ENCODE results near the gene ANKAR.

DNA sequence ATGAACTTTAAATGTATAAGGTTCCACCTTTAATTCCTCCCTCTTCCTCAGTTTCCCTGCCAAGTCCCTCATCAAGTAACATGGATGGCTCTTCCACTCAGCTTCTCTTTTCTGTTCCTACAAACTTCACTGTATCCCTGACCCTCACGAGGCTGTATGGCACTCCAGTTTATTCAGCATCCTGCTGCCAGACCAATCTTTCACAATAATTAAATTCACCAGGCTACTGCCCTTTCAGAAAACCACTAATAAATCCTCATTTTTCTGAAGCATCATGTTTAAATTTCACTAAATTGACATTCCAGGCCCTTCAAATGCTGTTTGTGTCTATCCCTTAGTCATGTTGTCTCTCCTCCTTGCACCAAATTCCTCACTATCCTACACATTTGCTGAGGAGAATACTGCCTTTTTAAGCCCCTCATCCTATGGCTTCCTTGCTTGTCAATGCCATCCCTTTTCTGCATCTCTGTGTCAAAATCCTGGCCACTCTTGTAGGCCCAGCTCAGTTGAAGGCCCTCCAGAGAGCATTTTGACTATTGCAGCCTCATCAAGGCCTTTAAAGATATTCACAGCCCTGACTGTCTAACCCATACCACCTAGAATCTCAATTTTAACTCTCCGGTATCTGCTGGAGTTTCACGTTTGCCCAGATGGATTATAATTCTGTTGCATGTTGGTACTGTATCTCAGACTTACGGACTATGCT is 36.0 kb upstream of the ANKAR start:
- TF ChIP-seq, protein P1, sequence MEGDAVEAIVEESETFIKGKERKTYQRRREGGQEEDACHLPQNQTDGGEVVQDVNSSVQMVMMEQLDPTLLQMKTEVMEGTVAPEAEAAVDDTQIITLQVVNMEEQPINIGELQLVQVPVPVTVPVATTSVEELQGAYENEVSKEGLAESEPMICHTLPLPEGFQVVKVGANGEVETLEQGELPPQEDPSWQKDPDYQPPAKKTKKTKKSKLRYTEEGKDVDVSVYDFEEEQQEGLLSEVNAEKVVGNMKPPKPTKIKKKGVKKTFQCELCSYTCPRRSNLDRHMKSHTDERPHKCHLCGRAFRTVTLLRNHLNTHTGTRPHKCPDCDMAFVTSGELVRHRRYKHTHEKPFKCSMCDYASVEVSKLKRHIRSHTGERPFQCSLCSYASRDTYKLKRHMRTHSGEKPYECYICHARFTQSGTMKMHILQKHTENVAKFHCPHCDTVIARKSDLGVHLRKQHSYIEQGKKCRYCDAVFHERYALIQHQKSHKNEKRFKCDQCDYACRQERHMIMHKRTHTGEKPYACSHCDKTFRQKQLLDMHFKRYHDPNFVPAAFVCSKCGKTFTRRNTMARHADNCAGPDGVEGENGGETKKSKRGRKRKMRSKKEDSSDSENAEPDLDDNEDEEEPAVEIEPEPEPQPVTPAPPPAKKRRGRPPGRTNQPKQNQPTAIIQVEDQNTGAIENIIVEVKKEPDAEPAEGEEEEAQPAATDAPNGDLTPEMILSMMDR (conservative IDR thresholded peaks at IDR 0.05; ENCODE audit: low read length): no peak
- TF ChIP-seq EZH2phosphoT487 (IDR thresholded peaks at IDR 0.05; ENCODE audit: borderline replicate concordance, low read depth, low read length): no peak

Measured in OCI-LY7 (cell line).